Natural killer cell treated with Interleukin-12 subunit alpha and Interleukin-12 subunit beta and Interleukin-15 and Interleukin-18, amount 100 ng/mL, for 72 hours (primary cell): ENCODE data around the gene SUN2. TPM values are rescaled to one million over a fixed set of nuclear protein-coding genes. Genes with fewer than 3 reads are reported as not detected.
A peak's percentile ranks its signal among the peaks of the same experiment; 100 is the strongest.

Experiments used
- ATAC-seq, 2 donors: fragments of 150-1000 bp; cut with Tn5 transposase in 1 of 2; sonication (Bioruptor Pico), chemical (Tn5 transposase) in 1 of 2; 2 replicates each; pipeline ENCODE4 v1.10.0; 2021
- DNase-seq: peaks from one replicate; pipeline ENCODE4 v3.0.0; 2022; ENCODE audit warnings: low spot score
- H3K27ac Mint-ChIP-seq, 2 donors: 1 replicate in 1 of 2; 2 replicates in 1 of 2; pipeline ENCODE4 v1.8.0; 2022; ENCODE audit warnings: mixed read lengths in 2 of 2, mild to moderate bottlenecking in 1 of 2, moderate library complexity in 1 of 2
- H3K27me3 Mint-ChIP-seq, 2 donors: 1 replicate in 1 of 2; 2 replicates in 1 of 2; pipeline ENCODE4 v1.8.0; 2022; ENCODE audit warnings: mixed read lengths in 2 of 2
- H3K36me3 Mint-ChIP-seq: one replicate; pipeline ENCODE4 v1.8.0; 2022; ENCODE audit warnings: mixed read lengths
- H3K4me1 Mint-ChIP-seq, 2 donors: 1 replicate in 1 of 2; 2 replicates in 1 of 2; pipeline ENCODE4 v1.8.0; 2022; ENCODE audit warnings: low read depth in 2 of 2, mixed read lengths in 2 of 2, mild to moderate bottlenecking in 1 of 2
- H3K4me3 Mint-ChIP-seq: one replicate; pipeline ENCODE4 v1.8.0; 2022; ENCODE audit warnings: mixed read lengths
- H3K9me3 Mint-ChIP-seq: 2 replicates; pipeline ENCODE4 v1.8.0; 2022; ENCODE audit warnings: mixed read lengths
- total RNA-seq, 2 donors: library from RNA; stranded (reverse); gene quantifications; one replicate each; pipeline ENCODE4 v1.2.3, GENCODE V29; 2022

The SUN2 gene
- total RNA-seq, 2 donors from 2014 or later, result 203 to 215 TPM

GRCh38 chr22:38694049-38694448, 61.7 kb downstream of the SUN2 start:
- no peak for DNase-seq
- ATAC-seq, result no peak
- H3K4me3 Mint-ChIP-seq, result no peak overlapping the region
- H3K9me3 Mint-ChIP-seq, result no peaks in the 10 kb centered on the region
- peak overlapping the region in 1 of 2 donors; percentile 1 for H3K27ac Mint-ChIP-seq
- peaks cover 19% of the 10 kb centered on the region for H3K36me3 Mint-ChIP-seq
- H3K4me1 Mint-ChIP-seq, result peaks cover 42 to 50% of the 10 kb centered on the region in 2 donors
- H3K27me3 Mint-ChIP-seq, result no peaks in the 10 kb centered on the region

DNA sequence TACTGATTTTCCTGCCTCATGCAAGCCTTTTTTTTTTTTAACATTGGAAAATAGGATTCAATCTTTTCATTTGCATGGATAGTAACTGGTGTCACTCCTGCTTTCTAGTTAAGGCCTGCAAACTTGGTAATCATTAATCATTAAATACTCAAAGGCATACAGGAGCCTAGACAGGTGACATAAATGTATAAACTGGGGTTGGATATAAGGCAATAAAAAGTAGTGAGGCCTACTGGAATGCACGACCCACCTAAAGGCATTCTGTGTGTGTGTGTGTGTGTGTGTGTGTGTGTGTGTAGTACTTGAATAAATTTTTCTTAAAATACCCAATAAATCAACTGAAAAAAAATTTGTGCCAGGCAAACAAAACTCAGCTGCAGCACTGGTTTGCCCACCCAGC, 66.1 kb downstream of the SUN2 start:
- H3K27me3 Mint-ChIP-seq, result no peaks in the 10 kb centered on the region
- H3K4me1 Mint-ChIP-seq, result peaks cover 14 to 16% of the 10 kb centered on the region in 2 donors
- no peak overlapping the region for H3K4me3 Mint-ChIP-seq

GRCh38 chr22:38685761-38686160, 70.0 kb downstream of the SUN2 start:
- Mint-ChIP-seq H3K27ac (no peak overlapping the region), H3K4me1 (peaks cover 21 to 25% of the 10 kb centered on the region in 2 donors), H3K4me3 (no peak overlapping the region), H3K36me3 (peaks cover 16% of the 10 kb centered on the region), H3K9me3 (no peaks in the 10 kb centered on the region), H3K27me3 (no peaks in the 10 kb centered on the region)
- ATAC-seq (no peak), DNase-seq (no peak)

More for the DNA sequence above, 66.1 kb downstream of the SUN2 start:
- no peak for ATAC-seq
- no peaks in the 10 kb centered on the region for H3K9me3 Mint-ChIP-seq
- H3K27ac Mint-ChIP-seq, result no peak overlapping the region
- DNase-seq, result no peak
- H3K36me3 Mint-ChIP-seq, result peaks cover 12% of the 10 kb centered on the region

- Mint-ChIP-seq H3K4me3 (no peak overlapping the region), H3K27me3 (no peaks in the 10 kb centered on the region), H3K27ac (peak overlapping the region in 1 of 2 donors; percentile 23), H3K36me3 (peaks cover 16% of the 10 kb centered on the region), H3K4me1 (peaks cover 21 to 25% of the 10 kb centered on the region in 2 donors), H3K9me3 (no peaks in the 10 kb centered on the region)
- ATAC-seq, result no peak
- no peak for DNase-seq
Measured at GRCh38 chr22:38684895-38685294, 70.9 kb downstream of the SUN2 start.

Other genes with a start within 250 kb of the SUN2 start
- gene DDX17, start 249.7 kb downstream of the SUN2 start, total RNA-seq, result 100 to 1,000 TPM; 368 to 422 TPM
- gene DMC1, start 185.8 kb downstream of the SUN2 start, total RNA-seq, result 10 to 100 TPM in 1 of 2 donors, 1 to 10 TPM in 1; 4.6 to 11.5 TPM
- under 1 TPM in 1 of 2 donors, not detected in 1; 0.59 TPM for gene FAM227A, start 99.6 kb downstream of the SUN2 start, total RNA-seq
- gene CBY1, start 99.4 kb downstream of the SUN2 start, total RNA-seq, result 10 to 100 TPM in 1 of 2 donors, 1 to 10 TPM in 1; 8.7 to 12.4 TPM
- 100 to 1,000 TPM; 109 to 153 TPM for gene TOMM22, start 74.0 kb downstream of the SUN2 start, total RNA-seq
- 10 to 100 TPM; 53.6 to 62.3 TPM for gene JOSD1, start 55.1 kb downstream of the SUN2 start, total RNA-seq
- 100 to 1,000 TPM; 135 to 192 TPM for gene GTPBP1, start 50.1 kb downstream of the SUN2 start, total RNA-seq
- 10 to 100 TPM in 1 of 2 donors, 1 to 10 TPM in 1; 9.0 to 11.0 TPM for gene DNAL4, start 38.1 kb upstream of the SUN2 start, total RNA-seq
- 1 to 10 TPM; 1.3 to 1.5 TPM for gene NPTXR, start 88.0 kb upstream of the SUN2 start, total RNA-seq
- gene CBX6, start 116.2 kb upstream of the SUN2 start, total RNA-seq, result 100 to 1,000 TPM in 1 of 2 donors, 10 to 100 TPM in 1; 95.2 to 137 TPM
- gene APOBEC3A, start 201.6 kb upstream of the SUN2 start, total RNA-seq, result 1 to 10 TPM in 1 of 2 donors, not detected in 1; 3.3 TPM
- gene APOBEC3B, start 226.3 kb upstream of the SUN2 start, total RNA-seq, result 10 to 100 TPM in 1 of 2 donors, under 1 TPM in 1; 0.64 to 12.4 TPM